T-helper 1 cell treated with Interleukin-12 subunit alpha and Interleukin-12 subunit beta and Interleukin-4 antibody, amounts not matched to agents 30 μg/mL and 1 μg/mL, for 36 hours (primary cell): ENCODE data around the gene NOTCH2NLA.
A peak's percentile ranks its signal among the peaks of the same experiment; 100 is the strongest.
"Not testable (repeated sequence)": the region's sequence is repeated elsewhere in the genome, so short reads cannot be mapped to it uniquely, and the experiment has no call there.

Experiments used
- H3K27ac Mint-ChIP-seq: one replicate; pipeline ENCODE4 v1.8.0; 2021; ENCODE audit warnings: mild to moderate bottlenecking, mixed read lengths
- H3K27me3 Mint-ChIP-seq: one replicate; pipeline ENCODE4 v1.8.0; 2021; ENCODE audit warnings: low read depth, mixed read lengths
- H3K36me3 Mint-ChIP-seq: one replicate; pipeline ENCODE4 v1.8.0; 2021; ENCODE audit warnings: low read depth, mixed read lengths
- H3K4me1 Mint-ChIP-seq: one replicate; pipeline ENCODE4 v1.8.0; 2021; ENCODE audit warnings: low read depth, mixed read lengths
- H3K4me3 Mint-ChIP-seq: one replicate; pipeline ENCODE4 v1.8.0; 2021; ENCODE audit warnings: mild to moderate bottlenecking, moderate library complexity, mixed read lengths
- H3K9me3 Mint-ChIP-seq: one replicate; pipeline ENCODE4 v1.8.0; 2021; ENCODE audit warnings: mixed read lengths

The NOTCH2NLA gene

DNA sequence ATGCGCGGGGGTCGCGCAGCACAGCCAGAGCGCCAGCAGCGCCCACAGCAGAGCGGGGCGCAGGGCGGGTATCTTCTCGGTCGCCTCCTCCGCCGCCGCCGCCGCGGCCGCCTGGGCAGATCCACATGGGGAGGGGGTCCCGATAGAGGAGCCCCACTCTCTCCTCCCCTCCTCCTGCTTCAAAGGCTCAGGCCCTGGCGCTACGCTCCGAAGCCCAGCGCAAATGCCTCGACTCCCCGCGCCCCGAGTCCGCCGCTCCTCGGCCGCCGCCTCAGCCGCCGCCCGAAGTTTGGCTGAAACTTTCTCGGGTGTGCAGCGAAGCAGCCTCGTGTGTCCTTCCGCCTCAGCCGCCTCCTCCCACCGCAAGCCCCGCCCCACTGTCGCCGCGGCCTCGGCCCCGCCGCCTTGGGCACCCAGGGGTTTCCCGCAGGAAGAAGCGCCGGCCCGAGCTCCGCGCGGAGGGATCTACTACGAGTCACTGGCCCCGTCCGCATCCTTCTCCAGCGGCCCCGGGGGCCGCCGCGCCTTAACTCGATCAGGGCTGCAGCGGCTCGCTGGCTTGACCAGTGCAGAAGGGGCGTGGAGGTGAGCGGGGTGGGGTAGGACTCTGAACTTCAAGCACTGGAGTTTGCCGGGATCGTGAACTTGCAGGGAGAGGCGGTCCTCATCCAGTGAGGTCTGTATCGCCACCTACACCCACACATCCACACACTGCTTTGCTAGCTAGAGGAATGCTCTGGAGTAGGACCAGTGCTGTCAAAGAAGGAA is at the start of gene NOTCH2NLA:
TSS of gene NOTCH2NLA (minus strand) at position 312 of the 768 bp plus-strand sequence. CDS start 39,684 bp downstream, outside the sequence.
- H3K36me3 Mint-ChIP-seq, H3K9me3 Mint-ChIP-seq, H3K4me1 Mint-ChIP-seq, H3K27ac Mint-ChIP-seq, H3K27me3 Mint-ChIP-seq: not testable (repeated sequence)
- peak within 1 kb of the TSS; percentile 80 for H3K4me3 Mint-ChIP-seq

DNA sequence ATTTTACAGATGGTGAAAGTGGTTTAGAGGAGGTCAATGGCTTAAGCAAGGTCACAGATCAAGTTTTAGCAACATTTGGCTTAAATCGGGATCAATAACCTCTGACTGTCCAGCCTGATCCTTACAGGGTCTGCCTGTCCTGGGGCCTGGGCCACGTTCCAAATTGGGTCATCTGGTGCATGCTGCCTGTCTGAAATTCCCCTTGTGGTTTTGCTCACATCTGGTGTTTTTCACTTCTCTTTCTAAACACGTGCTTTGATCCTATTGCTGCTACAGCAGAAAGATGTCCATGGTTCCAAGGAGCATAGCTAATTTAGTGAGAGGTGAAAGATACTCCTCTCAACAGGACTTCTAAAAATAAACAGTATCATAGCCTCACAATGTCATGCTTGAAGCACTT is 49.5 kb upstream of the NOTCH2NLA start:
- H3K4me3 Mint-ChIP-seq, H3K27ac Mint-ChIP-seq, H3K9me3 Mint-ChIP-seq, H3K4me1 Mint-ChIP-seq, H3K36me3 Mint-ChIP-seq, H3K27me3 Mint-ChIP-seq: not testable (repeated sequence)

DNA sequence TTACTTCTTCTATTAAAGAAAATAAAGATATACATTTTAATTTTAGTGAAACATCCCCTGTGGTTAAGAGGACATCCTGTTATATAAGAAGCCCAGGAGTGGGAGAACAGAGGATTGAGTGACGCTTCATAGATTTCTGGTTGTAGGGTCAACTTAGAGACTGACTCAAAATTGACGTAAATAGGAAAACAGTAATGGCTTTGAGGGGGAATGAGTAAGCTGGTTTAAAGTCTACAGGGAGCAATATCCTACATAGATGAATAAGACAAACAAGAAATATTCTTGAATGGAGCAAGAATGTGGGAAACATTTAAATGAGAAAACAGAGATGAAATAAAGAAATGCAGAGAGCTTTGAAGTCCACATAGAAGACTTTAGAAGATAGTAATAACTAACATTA is 48.3 kb upstream of the NOTCH2NLA start:
- H3K27me3 Mint-ChIP-seq, H3K27ac Mint-ChIP-seq, H3K4me3 Mint-ChIP-seq, H3K36me3 Mint-ChIP-seq, H3K4me1 Mint-ChIP-seq, H3K9me3 Mint-ChIP-seq: not testable (repeated sequence)

DNA sequence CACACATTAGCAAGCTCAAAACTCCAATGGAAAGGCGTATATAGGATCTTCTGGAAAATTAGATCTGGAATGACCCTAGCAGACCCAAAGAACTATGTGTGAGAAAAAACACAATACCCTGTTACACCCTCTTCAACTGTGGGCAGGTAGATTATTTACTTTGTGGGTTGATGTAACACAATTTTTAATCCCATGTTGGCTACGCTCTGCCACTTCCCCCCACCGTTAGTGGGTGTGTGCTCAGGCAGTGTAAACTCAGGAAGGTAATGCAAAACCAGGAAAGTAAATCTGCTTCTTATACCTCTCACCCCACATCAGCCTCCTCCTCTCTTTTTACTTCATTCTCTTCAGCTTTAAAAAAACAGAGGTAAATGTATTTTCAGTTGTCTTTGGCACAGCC is 45.3 kb upstream of the NOTCH2NLA start:
- not testable (repeated sequence) for H3K36me3 Mint-ChIP-seq, H3K9me3 Mint-ChIP-seq, H3K27ac Mint-ChIP-seq, H3K4me3 Mint-ChIP-seq, H3K4me1 Mint-ChIP-seq, H3K27me3 Mint-ChIP-seq

DNA sequence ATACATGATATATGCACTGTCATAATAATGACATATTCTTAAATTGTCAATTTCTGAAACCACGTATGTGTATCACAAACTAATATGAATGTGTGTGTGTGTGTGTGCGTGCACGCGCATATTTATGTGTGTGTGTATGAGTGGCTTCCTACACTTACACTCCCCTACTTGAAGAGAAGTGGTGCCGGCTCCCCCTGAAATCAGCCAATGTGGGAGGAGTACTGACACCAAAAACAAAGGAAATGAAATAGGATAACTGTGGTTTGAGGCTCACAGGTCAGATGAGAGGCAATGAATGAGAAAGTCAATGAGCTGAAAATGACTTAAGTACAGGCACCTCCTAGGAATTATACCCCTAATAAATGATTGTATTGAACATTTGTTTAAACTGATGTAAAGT is 44.4 kb upstream of the NOTCH2NLA start:
- H3K4me3 Mint-ChIP-seq, H3K4me1 Mint-ChIP-seq, H3K27ac Mint-ChIP-seq, H3K9me3 Mint-ChIP-seq, H3K27me3 Mint-ChIP-seq, H3K36me3 Mint-ChIP-seq: not testable (repeated sequence)

DNA sequence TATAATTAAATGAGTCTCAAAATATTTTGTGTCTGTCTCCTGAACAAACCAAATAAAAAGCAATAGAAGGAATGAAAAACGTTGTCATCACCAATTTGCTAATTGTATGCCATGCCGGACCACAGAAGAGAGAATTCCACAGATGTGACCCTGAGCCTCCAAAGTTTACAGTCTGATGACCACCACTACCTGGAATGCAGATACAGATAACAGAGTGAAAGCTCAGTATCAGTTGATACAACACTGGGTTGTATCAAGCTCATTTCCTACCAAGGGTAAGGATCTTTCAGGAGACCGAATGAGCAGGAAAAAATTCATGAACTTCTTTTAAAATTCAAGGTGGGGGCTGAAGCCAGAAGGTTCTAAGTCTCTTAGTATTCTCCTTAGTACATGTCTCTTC is 43.9 kb upstream of the NOTCH2NLA start:
- H3K9me3 Mint-ChIP-seq, H3K4me3 Mint-ChIP-seq, H3K27me3 Mint-ChIP-seq, H3K36me3 Mint-ChIP-seq, H3K4me1 Mint-ChIP-seq, H3K27ac Mint-ChIP-seq: not testable (repeated sequence)

DNA sequence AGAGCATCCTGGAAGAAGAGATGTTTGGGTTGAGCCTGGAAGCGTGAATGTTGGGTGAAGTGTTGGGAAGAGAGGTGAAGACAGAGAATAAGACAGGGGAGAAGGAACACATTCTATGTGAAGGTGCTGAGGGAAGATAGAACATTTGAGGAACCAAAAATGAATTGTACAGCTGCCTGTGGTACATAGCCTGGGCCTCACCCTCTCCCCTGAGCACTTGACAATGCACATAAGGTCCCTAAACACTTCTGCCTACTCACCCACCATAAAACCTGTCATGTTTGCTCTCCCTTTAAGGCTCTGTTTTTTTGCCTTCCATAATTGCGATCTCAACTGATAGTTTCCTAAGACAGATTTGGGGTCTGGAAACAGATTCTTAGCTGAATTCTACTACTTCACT is 43.2 kb upstream of the NOTCH2NLA start:
- H3K36me3 Mint-ChIP-seq, H3K27ac Mint-ChIP-seq, H3K9me3 Mint-ChIP-seq, H3K4me1 Mint-ChIP-seq, H3K27me3 Mint-ChIP-seq, H3K4me3 Mint-ChIP-seq: not testable (repeated sequence)

DNA sequence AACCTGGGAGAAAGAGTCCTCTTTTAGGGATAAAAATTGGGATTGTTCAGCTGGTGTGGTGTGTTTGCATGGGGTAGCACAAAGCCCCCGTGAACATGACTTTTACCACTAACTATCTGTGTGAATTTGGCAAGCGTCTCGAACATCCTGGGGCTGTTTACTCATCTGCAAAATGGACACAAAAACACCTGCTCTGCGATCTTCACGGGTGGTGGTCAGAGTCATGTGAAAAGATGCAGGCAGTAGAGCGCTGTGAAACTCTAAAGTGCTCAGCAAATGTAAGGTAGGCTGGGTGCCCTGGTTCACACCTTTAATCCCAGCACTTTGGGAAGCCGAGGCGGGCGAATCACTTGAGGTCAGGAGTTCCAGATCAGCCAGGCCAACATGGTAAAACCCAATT is 41.3 kb upstream of the NOTCH2NLA start:
- not testable (repeated sequence) for H3K4me3 Mint-ChIP-seq, H3K27ac Mint-ChIP-seq, H3K9me3 Mint-ChIP-seq, H3K36me3 Mint-ChIP-seq, H3K27me3 Mint-ChIP-seq, H3K4me1 Mint-ChIP-seq

DNA sequence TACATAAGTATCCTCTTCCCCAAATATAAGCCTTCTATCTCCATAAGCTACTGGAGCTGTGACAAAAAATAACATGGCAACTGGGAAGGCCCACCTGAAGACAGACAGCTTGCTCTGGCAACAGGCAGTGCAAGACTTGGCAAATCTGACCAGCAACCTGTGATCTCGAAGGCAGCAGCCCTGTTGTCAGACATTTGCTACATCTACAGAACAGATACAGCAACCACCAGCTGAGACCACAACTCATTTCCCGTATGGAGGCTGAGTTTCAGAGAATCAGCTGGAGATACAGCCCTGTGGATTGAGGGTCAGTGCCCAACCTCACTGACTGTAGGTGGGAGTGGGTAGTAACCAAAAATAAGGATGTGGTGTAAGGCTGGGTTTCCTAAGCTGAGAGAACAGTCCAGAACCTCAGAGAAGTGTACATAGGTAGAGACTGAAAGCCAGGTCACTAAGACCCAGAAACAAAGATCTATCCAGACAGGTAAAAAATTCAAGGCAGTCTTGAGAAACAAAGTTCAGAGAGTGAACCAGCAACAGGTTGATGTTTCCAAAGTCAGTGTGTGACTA is 37.4 kb upstream of the NOTCH2NLA start:
- not testable (repeated sequence) for H3K27me3 Mint-ChIP-seq, H3K4me1 Mint-ChIP-seq, H3K36me3 Mint-ChIP-seq, H3K4me3 Mint-ChIP-seq, H3K27ac Mint-ChIP-seq, H3K9me3 Mint-ChIP-seq

DNA sequence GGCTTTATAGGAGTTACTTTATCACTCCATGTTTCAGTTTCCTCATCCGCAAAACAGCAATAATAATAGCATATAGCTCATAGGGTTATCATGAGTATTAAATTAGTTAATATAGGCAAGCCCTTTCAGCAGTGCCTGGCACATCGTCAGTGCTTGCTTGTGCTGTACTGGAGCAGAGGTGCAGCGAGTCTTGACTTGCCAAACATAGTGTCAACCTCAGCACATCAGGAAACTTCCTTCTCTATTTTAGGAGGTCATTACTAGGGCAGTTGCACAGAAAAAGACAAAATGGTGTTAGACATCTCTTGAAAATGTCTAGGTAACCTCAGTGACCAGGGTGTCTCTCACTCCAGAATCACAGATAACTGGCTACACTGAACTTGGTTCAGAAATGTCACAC is 35.9 kb upstream of the NOTCH2NLA start:
- not testable (repeated sequence) for H3K27ac Mint-ChIP-seq, H3K27me3 Mint-ChIP-seq, H3K4me3 Mint-ChIP-seq, H3K9me3 Mint-ChIP-seq, H3K36me3 Mint-ChIP-seq, H3K4me1 Mint-ChIP-seq

DNA sequence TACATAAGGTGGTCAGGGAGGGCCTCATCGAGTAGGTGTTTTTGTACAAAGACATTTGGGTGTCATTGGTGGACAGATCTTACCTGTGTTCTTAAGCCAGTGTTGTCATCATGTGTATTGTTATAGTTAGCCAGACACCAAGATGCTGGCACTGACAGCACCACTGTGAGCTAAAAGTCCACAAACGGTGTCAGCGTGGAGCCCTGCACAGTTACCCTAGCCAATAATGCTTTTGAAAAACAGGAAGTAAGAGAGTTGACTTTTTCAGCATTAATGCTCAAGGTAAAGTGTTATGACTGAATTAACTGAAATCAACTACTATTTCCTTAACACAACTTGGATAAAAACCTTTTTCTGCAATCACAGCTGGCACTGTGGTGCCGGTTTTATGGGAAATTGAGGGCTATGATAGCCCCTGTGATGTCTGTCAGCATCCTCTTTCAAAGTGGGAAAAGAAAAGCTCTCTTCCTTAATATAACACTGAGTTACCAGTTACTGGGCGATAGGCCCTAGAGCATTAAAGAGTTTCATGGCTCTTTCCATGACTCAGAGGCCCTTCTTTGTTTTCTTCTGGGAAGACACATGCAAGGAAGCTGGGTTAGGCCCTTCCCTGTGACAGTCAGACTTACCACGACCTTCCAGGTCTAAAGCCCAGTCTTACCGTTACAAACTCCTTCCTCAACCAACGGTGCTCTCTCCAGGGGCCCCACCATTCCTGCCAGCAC is 31.3 kb upstream of the NOTCH2NLA start:
- H3K4me3 Mint-ChIP-seq, H3K4me1 Mint-ChIP-seq, H3K27me3 Mint-ChIP-seq, H3K27ac Mint-ChIP-seq, H3K9me3 Mint-ChIP-seq, H3K36me3 Mint-ChIP-seq: not testable (repeated sequence)

DNA sequence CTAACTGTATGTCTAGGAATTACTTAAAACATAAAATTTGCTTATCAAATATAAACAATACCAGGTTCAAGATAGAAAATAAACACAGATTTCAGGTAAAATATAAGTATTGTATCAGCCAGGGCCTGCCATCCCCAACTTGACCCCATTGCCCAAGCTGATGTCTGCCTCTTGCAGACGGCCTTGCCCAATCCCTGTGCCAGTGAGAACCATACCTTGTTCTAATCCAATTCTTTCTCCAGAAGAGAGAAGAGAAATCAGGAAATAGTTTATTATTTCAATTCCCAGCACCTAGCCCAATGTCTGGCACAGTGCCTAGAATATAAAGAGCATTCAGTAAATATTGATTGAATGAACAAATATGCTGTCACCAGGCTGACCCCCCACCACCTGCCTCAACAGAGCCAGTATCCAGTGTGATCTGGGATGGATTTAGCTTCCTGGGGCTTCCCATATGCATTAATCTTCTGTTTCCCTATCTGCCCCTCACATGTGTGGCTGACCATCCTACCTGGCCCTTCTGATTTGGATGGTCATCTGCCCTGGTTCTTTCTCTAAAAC is 29.3 kb upstream of the NOTCH2NLA start:
- H3K4me3 Mint-ChIP-seq, H3K36me3 Mint-ChIP-seq, H3K27me3 Mint-ChIP-seq, H3K9me3 Mint-ChIP-seq, H3K27ac Mint-ChIP-seq, H3K4me1 Mint-ChIP-seq: not testable (repeated sequence)

DNA sequence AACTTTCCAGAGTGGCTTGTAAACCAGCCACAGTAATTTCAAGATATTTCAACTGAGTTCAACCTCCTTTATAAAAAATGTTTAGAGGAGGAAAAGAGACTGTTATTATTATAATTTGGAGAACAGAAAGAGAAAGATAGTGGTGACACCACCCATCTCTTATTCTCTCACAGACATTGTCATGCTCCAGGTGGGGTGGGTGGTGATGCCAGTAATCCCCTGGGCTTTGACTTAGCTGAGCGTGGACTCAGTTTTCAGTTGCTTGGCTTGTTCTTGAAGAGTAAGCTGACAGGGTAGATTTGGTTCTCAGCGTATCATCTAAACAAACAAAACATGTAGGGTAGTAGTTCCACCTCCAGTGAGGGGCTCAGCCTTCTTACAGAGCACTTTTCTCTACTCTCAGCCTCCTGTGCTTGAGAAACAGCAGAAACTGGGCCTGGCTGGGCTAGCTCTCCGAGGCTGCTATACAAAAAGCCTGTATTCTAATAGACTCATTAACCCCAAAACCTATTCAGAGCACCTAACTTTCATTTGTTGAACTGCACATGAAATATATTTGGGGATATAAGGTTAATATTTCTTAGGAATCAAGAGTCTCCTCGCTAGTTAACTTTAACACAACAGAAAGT is 25.9 kb upstream of the NOTCH2NLA start:
- not testable (repeated sequence) for H3K9me3 Mint-ChIP-seq, H3K4me1 Mint-ChIP-seq, H3K36me3 Mint-ChIP-seq, H3K27me3 Mint-ChIP-seq, H3K27ac Mint-ChIP-seq, H3K4me3 Mint-ChIP-seq

DNA sequence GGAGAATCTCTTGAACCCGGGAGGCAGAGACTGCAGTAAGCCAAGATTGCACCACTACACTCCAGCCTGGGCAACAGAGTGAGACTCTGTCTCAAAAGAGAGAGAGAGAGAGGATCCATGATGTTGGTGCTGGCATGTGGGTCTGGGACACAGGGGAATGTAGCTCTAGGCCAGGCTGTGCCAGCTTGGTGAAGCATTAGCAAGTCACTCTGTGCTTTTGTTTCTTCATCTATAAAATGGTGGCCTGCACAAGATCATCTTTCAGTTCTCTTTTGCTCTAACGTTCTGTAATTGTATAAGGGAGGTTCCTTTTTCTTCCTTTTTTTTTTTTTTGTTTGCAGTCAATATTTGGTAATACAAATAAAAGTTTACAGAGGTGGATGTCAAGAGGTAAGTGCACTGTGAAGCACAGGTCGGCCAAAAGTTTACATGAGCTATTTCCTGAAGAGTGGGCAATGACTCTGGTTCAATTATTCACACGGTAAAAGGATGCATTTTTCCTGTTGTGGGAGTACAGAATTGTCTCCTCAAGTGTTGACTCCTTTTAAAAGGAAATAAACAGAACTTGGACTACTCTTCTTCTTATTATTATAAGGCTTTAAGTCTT is 24.5 kb upstream of the NOTCH2NLA start:
- not testable (repeated sequence) for H3K9me3 Mint-ChIP-seq, H3K27me3 Mint-ChIP-seq, H3K27ac Mint-ChIP-seq, H3K36me3 Mint-ChIP-seq, H3K4me3 Mint-ChIP-seq, H3K4me1 Mint-ChIP-seq

DNA sequence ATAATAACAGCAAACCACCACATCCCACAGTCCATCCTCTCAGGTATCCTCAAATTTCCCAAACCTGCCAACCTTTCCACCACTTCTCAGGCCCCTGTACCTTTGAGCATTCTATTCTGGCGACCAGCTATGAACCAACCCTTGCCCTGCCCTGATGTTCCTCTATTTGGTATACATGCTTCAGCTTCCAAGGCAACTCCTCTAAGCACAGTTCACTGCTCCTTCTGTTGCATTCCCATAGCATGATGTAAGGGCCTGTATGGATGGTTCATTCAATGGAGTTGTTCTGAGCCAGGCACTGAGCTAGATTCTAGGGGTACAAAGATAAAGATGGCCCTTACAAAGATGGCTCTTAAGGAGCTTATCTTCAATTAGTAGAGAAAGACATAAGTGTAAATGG is 22.7 kb upstream of the NOTCH2NLA start:
- H3K9me3 Mint-ChIP-seq, H3K36me3 Mint-ChIP-seq, H3K4me1 Mint-ChIP-seq, H3K27me3 Mint-ChIP-seq, H3K4me3 Mint-ChIP-seq, H3K27ac Mint-ChIP-seq: not testable (repeated sequence)
